Liver (tissue), 2 donors: Measurements from ENCODE around the gene SAMD8.
"Not testable (repeated sequence)": the region's sequence is repeated elsewhere in the genome, so short reads cannot be mapped to it uniquely, and the experiment has no call there.

Experiments
- FOXA1 ChIP-seq: IDR thresholded peaks from 2 replicates; pipeline ENCODE4 v1.6.1; 2016; ENCODE audit warnings: antibody characterized with exemption
- YY1 ChIP-seq: IDR thresholded peaks from 2 replicates; pipeline ENCODE4 v1.6.1; 2016; ENCODE audit warnings: antibody characterized with exemption, mild to moderate bottlenecking
- TF ChIP-seq, protein P1 (sequence below): fragments of 150-350 bp; IDR thresholded peaks from 2 replicates; pipeline ENCODE4 v1.5.1; 2017; ENCODE audit warnings: improper control_type of control experiment, low read depth, low read length; ENCODE audit not compliant: missing input control
- donor health status: healthy.

DNA sequence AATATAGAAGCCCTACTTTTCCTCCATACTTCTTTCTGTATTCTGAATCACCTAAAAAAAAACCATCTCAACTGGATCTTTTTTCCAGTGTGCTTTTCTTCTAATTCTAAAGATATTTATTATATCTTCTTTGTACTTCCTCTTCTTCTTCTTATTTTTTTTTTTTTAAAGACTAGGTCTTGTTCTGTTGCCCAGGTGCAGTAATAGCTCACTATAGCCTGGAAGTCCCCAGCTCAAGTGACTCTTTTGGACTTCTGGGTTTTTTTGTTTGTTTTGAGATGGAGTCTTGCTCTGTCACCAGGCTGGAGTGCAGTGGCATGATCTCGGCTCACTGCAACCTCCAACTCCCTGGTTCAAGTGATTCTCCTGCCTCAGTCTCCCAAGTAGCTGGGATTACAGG lies 17.5 kb downstream of the SAMD8 start:
- TF ChIP-seq FOXA1, YY1: not testable (repeated sequence)
- TF ChIP-seq, protein P1, sequence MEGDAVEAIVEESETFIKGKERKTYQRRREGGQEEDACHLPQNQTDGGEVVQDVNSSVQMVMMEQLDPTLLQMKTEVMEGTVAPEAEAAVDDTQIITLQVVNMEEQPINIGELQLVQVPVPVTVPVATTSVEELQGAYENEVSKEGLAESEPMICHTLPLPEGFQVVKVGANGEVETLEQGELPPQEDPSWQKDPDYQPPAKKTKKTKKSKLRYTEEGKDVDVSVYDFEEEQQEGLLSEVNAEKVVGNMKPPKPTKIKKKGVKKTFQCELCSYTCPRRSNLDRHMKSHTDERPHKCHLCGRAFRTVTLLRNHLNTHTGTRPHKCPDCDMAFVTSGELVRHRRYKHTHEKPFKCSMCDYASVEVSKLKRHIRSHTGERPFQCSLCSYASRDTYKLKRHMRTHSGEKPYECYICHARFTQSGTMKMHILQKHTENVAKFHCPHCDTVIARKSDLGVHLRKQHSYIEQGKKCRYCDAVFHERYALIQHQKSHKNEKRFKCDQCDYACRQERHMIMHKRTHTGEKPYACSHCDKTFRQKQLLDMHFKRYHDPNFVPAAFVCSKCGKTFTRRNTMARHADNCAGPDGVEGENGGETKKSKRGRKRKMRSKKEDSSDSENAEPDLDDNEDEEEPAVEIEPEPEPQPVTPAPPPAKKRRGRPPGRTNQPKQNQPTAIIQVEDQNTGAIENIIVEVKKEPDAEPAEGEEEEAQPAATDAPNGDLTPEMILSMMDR, result not testable (repeated sequence)
